Measurements from ENCODE around the gene SLC38A8. TPM values are rescaled to one million over a fixed set of nuclear protein-coding genes. Genes with fewer than 3 reads are reported as not detected.

The SLC38A8 gene
- total and polyA plus RNA-seq, 2 donors (not counting 1 experiment from before 2014, with no cell fraction given): not detected

DNA sequence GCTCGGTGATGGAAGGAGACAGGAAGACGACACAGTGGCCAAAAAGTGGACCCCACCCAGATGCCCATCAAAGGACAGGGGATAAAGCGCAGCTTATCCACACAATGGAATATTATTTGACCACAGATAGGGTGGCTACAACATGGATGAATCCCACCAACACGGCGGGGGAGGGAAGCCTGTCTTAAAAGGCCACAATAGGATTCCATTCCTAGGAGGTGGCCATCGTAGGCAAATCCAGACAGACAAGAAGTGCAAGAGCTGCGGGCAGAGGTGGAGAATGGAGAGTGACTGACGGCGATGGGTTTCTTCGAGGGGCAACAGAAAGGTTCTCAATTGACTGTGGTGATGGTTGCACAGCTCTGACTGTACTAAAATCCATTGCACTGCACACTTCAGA lies 16.0 kb downstream of the SLC38A8 start:
- no peak for ATAC-seq (ENCODE audit: low read depth)
- H3K9me3 Mint-ChIP-seq (ENCODE audit: insufficient read depth): no peaks in the 10 kb centered on the region
- Histone ChIP-seq H3K36me3 (replicated peaks in 1 of 2; ENCODE audit: control extremely low read depth in 1 of 2, control insufficient read depth in 1 of 2, extremely low read depth in 1 of 2, insufficient read depth in 2 of 2, low read length in 1 of 2) (no peaks in the 10 kb centered on the region), H3K4me3 (ENCODE audit: control extremely low read depth in 1 of 5, extremely low read depth in 1 of 5, insufficient read depth in 1 of 5, low read depth in 2 of 5, low read length in 4 of 5) (no peak overlapping the region), H3K79me2 (ENCODE audit: control insufficient read depth, insufficient read depth, low read length) (no peaks in the 10 kb centered on the region), H3K9me3 (ENCODE audit: control extremely low read depth in 1 of 3, control insufficient read depth in 2 of 3, insufficient read depth in 1 of 3, low read length in 2 of 3) (peaks cover 0 to 13% (median 2%) of the 10 kb centered on the region in 3 donors), H3K4me1 (ENCODE audit: control insufficient read depth in 2 of 2, insufficient read depth in 2 of 2, low read length in 2 of 2) (peaks cover 0 to 4% of the 10 kb centered on the region in 2 donors), H3K9ac (ENCODE audit: low read length) (no peak overlapping the region), H3K4me2 (replicated peaks; ENCODE audit: low read depth, low read length, poor library complexity, severe bottlenecking) (no peak overlapping the region), H4K20me1 (ENCODE audit: control insufficient read depth, insufficient read depth, low read length, poor library complexity, severe bottlenecking) (no peaks in the 10 kb centered on the region), H3K27ac (ENCODE audit: low read length in 2 of 2) (no peak overlapping the region), H2AFZ (ENCODE audit: insufficient read depth, low read depth, low read length, poor library complexity, severe bottlenecking) (no peak overlapping the region), H3K27me3 (replicated peaks in 1 of 4; ENCODE audit: control extremely low read depth in 1 of 4, control insufficient read depth in 3 of 4, insufficient read depth in 4 of 4, low read length in 3 of 4) (peaks cover 0 to 9% (median 4%) of the 10 kb centered on the region in 4 experiments)
- CTCF ChIA-PET: no interaction called here
- POLR2A ChIA-PET: no interaction called here
- H3K27ac Mint-ChIP-seq: no peak overlapping the region
- peaks cover 39% of the 10 kb centered on the region for H3K27me3 Mint-ChIP-seq
- no peak overlapping the region for H3K4me3 Mint-ChIP-seq
- 94% methylated on average over 8 of the region's 10 CpGs for WGBS (ENCODE audit: insufficient coverage)
- no peak for DNase-seq
- H3K4me1 Mint-ChIP-seq: peaks cover 7% of the 10 kb centered on the region
- intact Hi-C loops (cut with micrococcal nuclease): no loop called here
- TF ChIP-seq CTCF (IDR thresholded peaks at IDR 0.05) (no peak), EZH2 (IDR thresholded peaks at IDR 0.05; ENCODE audit: borderline replicate concordance, insufficient read depth, low read depth, low read length, poor library complexity, severe bottlenecking) (no peak)

DNA sequence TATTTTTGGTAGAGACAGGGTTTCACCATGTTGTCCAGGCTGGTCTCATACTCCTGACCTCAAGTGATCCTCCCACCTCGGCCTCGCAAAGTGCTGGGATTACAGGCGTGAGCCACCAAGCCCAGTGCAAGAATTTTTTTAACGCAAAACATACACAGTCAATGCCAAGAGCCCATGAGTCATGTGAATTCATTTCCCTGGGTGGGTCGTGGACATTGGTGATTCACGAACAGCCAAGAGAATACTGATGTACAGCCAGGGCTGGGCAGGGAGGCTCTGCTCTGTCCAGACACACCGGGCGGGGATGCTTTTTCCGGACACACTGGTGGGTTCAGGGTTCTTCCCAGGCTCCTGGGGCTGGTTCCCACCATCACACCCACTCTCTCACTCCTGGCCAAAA lies 17.7 kb downstream of the SLC38A8 start:
- peaks cover 3% of the 10 kb centered on the region for H3K9me3 Mint-ChIP-seq (ENCODE audit: insufficient read depth)
- ChIA-PET CTCF (no interaction called here), POLR2A (no interaction called here)
- ATAC-seq (ENCODE audit: low read depth) (no peak), DNase-seq (no peak)
- intact Hi-C loops (cut with micrococcal nuclease): no loop called here
- Histone ChIP-seq H3K27me3 (replicated peaks in 1 of 4; ENCODE audit: control extremely low read depth in 1 of 4, control insufficient read depth in 3 of 4, insufficient read depth in 4 of 4, low read length in 3 of 4) (peaks cover 0 to 9% (median 3%) of the 10 kb centered on the region in 4 experiments), H3K4me2 (replicated peaks; ENCODE audit: low read depth, low read length, poor library complexity, severe bottlenecking) (no peak overlapping the region), H3K9me3 (ENCODE audit: control extremely low read depth in 1 of 3, control insufficient read depth in 2 of 3, insufficient read depth in 1 of 3, low read length in 2 of 3) (peaks cover 0 to 29% (median 8%) of the 10 kb centered on the region in 3 donors), H4K20me1 (ENCODE audit: control insufficient read depth, insufficient read depth, low read length, poor library complexity, severe bottlenecking) (no peaks in the 10 kb centered on the region), H3K4me3 (ENCODE audit: control extremely low read depth in 1 of 5, extremely low read depth in 1 of 5, insufficient read depth in 1 of 5, low read depth in 2 of 5, low read length in 4 of 5) (no peak overlapping the region), H3K79me2 (ENCODE audit: control insufficient read depth, insufficient read depth, low read length) (no peaks in the 10 kb centered on the region), H2AFZ (ENCODE audit: insufficient read depth, low read depth, low read length, poor library complexity, severe bottlenecking) (no peak overlapping the region), H3K27ac (ENCODE audit: low read length in 2 of 2) (no peak overlapping the region), H3K9ac (ENCODE audit: low read length) (no peak overlapping the region), H3K4me1 (ENCODE audit: control insufficient read depth in 2 of 2, insufficient read depth in 2 of 2, low read length in 2 of 2) (peaks cover 0 to 4% of the 10 kb centered on the region in 2 donors), H3K36me3 (replicated peaks in 1 of 2; ENCODE audit: control extremely low read depth in 1 of 2, control insufficient read depth in 1 of 2, extremely low read depth in 1 of 2, insufficient read depth in 2 of 2, low read length in 1 of 2) (no peaks in the 10 kb centered on the region)
- H3K4me1 Mint-ChIP-seq: peaks cover 5% of the 10 kb centered on the region
- H3K27me3 Mint-ChIP-seq: peaks cover 27% of the 10 kb centered on the region
- no peak overlapping the region for H3K27ac Mint-ChIP-seq
- WGBS (ENCODE audit: insufficient coverage): 93% methylated on average over 9 of the region's 9 CpGs
- H3K4me3 Mint-ChIP-seq: no peak overlapping the region
- no peak for TF ChIP-seq CTCF (IDR thresholded peaks at IDR 0.05)
- TF ChIP-seq EZH2 (IDR thresholded peaks at IDR 0.05; ENCODE audit: borderline replicate concordance, insufficient read depth, low read depth, low read length, poor library complexity, severe bottlenecking): no peak
